Subcutaneous adipose tissue (tissue), 4 donors: ENCODE data around the gene MOB3B. TPM values are rescaled to one million over a fixed set of nuclear protein-coding genes. Genes with fewer than 3 reads are reported as not detected.

Experiments used
- CTCF ChIP-seq: fragments of 450-650 bp; IDR thresholded peaks from one replicate; pipeline ENCODE4 v1.5.1; 2016; ENCODE audit warnings: low read depth, mild to moderate bottlenecking, control low read depth, antibody characterized with exemption, moderate library complexity
- total RNA-seq, 4 donors: library from RNA; depleted of rRNA; stranded (reverse); fragments of >200 nt; gene quantifications; one replicate each; pipeline ENCODE4 v1.1.0, GENCODE V29; 2016

The MOB3B gene
- total RNA-seq, 4 donors from 2014 or later: 11.9 to 13.4 (median 12.6) TPM

DNA sequence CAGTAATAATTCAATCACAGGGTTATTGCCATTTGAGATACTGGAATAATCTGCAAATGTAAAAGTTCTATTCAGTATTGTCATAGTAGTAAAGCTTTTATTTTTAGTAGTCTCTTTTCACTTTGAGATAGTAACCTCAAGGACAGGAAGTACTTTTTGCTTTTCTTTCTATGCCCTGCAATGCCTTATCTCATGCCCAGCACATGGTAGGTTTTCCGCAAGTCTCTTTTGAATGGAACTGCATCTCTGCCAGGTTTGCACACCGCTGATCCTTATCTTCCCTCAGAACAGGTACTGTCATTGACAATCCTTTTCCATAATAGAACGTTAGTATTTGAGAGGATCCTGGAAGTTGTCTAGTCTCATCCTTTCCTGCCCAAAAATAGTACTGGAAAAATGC, 97.3 kb downstream of the MOB3B start:
- no peak for TF ChIP-seq CTCF

DNA sequence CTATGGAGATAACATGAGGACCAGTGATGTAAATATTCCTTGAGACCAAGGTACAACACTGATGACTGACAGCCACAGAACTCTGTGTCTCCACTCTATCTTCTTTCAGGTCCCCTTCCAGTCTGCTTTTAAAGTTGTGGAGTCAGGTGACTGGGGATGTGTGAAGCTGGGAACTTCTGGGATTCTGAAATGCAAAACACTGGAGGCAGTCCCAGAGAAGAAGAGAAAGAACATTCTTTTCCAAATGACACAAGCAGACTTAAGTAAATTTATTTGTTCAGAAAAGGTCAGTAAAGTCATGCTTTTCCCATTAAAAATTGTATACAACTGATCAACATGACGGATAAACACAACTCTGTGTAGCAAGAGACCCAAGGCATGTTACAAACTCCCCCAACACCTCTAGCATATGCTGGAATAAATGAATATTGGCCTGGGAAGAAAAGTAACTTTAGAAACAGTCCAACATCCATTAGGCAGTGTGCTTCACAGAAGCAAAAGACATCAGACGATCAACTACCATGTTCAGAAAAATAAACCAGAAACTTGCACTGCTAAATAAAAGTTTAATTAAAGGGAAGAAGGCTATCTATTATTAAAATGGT, 98.0 kb downstream of the MOB3B start:
- no peak for TF ChIP-seq CTCF

GRCh38 chr9:27430750-27431535, 98.7 kb downstream of the MOB3B start:
- no peak for TF ChIP-seq CTCF

DNA sequence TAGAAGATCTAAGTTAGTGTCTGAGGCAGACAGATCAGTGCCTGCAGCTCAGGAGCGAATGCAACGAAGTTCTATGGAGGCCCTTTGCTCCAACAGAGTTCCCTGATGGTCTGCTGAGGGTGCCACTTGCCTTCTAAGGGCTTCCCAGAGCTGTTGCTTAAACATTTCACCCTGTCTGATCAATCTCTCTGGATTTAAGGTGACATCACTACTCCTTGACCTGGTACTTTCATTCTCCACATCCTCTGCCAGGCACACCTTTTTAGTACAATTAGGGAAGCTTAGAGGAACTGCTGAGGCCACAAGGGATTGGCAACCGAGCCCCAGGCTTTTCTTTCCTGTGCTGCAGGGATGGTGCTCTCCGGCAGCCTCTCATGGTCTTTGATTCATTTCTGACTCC, 99.7 kb downstream of the MOB3B start:
- TF ChIP-seq CTCF: no peak

- no peak for TF ChIP-seq CTCF
Measured at GRCh38 chr9:27429436-27429835, 100.2 kb downstream of the MOB3B start.

DNA sequence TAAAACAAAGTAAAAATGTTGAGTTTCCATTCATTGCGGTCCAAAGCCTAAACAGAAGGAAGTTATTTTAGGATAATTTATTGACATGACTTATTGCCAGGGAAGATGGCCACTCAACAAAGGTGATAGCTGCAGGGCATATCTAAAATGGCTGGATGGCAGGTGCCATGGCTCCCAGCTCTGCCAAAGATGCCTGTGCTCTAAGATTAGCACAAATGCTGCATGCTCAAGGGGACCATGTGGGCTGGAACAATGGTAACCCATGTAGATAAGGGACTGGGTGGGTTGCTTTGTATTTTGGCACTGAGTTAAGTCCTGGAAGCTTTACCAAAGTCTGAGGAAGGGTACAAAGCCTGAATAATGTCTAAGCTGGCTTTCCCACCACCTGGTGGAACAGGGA, 101.1 kb downstream of the MOB3B start:
- no peak for TF ChIP-seq CTCF

DNA sequence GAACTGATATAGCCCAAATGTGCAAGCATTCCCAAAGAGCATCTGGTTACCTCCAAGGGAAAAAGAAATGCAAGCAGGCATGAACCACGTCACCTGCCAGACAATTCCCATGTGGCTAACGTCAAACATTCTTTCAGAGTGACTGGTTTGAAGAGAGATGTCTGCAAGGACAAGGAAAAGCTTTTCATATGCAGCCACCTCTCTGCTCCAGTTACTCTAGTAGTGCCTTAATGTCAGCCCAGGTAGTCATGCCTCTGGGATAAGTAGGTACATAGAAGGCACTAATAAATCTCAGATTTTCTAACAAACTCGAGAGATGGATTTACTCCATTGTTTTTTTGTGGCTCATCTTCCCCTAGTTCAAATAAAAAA, 102.4 kb downstream of the MOB3B start:
- no peak for TF ChIP-seq CTCF
